Skeletal muscle tissue (tissue), 4 donors: ENCODE data around the gene NUDT15. TPM values are rescaled to one million over a fixed set of nuclear protein-coding genes. Genes with fewer than 3 reads are reported as not detected.

Experiments
- H3K27ac ChIP-seq: one replicate; pipeline ENCODE4 v1.7.0; 2013; ENCODE audit warnings: mild to moderate bottlenecking, low read depth, low read length, inconsistent platforms
- H3K27me3 ChIP-seq, 3 donors: one replicate each; pipeline ENCODE4 v1.7.0; 2013; ENCODE audit warnings: low read length in 3 of 3; ENCODE audit not compliant: control insufficient read depth in 3 of 3, insufficient read depth in 3 of 3
- H3K36me3 ChIP-seq, 3 donors: one replicate each; pipeline ENCODE4 v1.7.0; 2013; ENCODE audit warnings: low read length in 3 of 3; ENCODE audit not compliant: control insufficient read depth in 3 of 3, insufficient read depth in 3 of 3
- H3K4me1 ChIP-seq, 3 donors: one replicate each; pipeline ENCODE4 v1.7.0; 2013; ENCODE audit warnings: low read length in 3 of 3, mild to moderate bottlenecking in 3 of 3; ENCODE audit not compliant: control insufficient read depth in 3 of 3, insufficient read depth in 3 of 3
- H3K4me3 ChIP-seq, 3 donors: one replicate each; pipeline ENCODE4 v1.7.0; 2013; ENCODE audit warnings: low read length in 3 of 3
- H3K9ac ChIP-seq, 3 donors: one replicate each; pipeline ENCODE4 v1.7.0; 2013; ENCODE audit warnings: low read length in 3 of 3, mild to moderate bottlenecking in 3 of 3, moderate library complexity in 2 of 3, low read depth in 1 of 3
- H3K9me3 ChIP-seq, 3 donors: one replicate each; pipeline ENCODE4 v1.7.0; 2013; ENCODE audit warnings: low read length in 3 of 3; ENCODE audit not compliant: control insufficient read depth in 3 of 3
- total RNA-seq: library from RNA; depleted of rRNA; stranded (reverse); fragments of >200 nt; gene quantifications from one replicate; pipeline ENCODE4 v1.2.3, GENCODE V29; 2014
- donor health status: Osteomylitis.

Gene NUDT15
- total RNA-seq, 1 donor from 2014 or later: 7.3 TPM

GRCh38 chr13:48068036-48068435 lies 30.5 kb downstream of the NUDT15 start:
- Histone ChIP-seq H3K4me3 (no peak overlapping the region), H3K27ac (no peak overlapping the region), H3K36me3 (peaks cover 31 to 59% (median 46%) of the 10 kb centered on the region in 3 donors), H3K9ac (no peak overlapping the region), H3K9me3 (peaks cover 4 to 30% (median 12%) of the 10 kb centered on the region in 3 donors), H3K27me3 (no peaks in the 10 kb centered on the region), H3K4me1 (no peaks in the 10 kb centered on the region)

DNA sequence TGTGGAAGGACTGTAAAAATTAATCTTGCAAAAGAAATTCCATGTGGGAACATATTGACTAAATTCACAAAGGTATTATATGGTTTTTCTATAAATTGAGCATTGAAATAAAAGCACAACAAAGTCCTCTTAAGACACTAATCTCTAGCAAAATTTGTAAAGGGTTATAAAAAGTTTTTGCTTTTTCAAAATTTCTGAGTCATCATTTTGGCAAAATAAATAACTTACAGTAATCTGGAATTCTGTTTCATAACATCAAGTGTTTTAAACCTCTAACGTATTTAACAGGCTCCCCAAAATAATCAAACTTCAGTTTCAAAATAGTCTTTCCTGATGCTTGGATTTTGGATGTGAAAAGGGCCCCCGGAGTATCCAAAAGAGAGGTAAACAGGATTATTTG lies 31.4 kb downstream of the NUDT15 start:
- Histone ChIP-seq H3K9ac (no peak overlapping the region), H3K27me3 (no peaks in the 10 kb centered on the region), H3K27ac (no peak overlapping the region), H3K9me3 (peaks cover 4 to 30% (median 12%) of the 10 kb centered on the region in 3 donors), H3K4me3 (no peak overlapping the region), H3K4me1 (no peaks in the 10 kb centered on the region), H3K36me3 (peaks cover 37 to 67% (median 51%) of the 10 kb centered on the region in 3 donors)

DNA sequence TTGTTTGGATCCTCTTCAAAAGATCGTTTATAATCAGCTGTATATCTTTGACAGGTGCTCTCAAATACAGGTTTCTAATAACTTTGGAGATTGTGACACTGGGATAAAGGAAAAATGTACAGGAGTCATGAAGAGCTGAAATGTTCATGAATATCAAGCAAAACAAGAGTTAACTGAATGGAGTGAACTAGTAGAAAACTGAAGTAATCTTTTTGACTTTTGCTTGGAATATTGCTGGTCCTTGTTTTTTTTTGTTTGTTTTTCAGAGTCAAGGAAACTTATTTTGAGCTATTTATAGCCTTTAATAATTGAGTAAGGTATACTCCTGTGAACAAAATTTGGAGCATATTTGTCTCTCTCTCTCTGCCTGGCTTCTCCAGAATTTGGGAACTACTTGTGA lies 32.0 kb downstream of the NUDT15 start:
- Histone ChIP-seq H3K27me3 (no peaks in the 10 kb centered on the region), H3K9ac (no peak overlapping the region), H3K36me3 (peaks cover 37 to 73% (median 51%) of the 10 kb centered on the region in 3 donors), H3K9me3 (peaks cover 4 to 30% (median 12%) of the 10 kb centered on the region in 3 donors), H3K4me3 (no peak overlapping the region), H3K27ac (no peak overlapping the region), H3K4me1 (no peaks in the 10 kb centered on the region)

DNA sequence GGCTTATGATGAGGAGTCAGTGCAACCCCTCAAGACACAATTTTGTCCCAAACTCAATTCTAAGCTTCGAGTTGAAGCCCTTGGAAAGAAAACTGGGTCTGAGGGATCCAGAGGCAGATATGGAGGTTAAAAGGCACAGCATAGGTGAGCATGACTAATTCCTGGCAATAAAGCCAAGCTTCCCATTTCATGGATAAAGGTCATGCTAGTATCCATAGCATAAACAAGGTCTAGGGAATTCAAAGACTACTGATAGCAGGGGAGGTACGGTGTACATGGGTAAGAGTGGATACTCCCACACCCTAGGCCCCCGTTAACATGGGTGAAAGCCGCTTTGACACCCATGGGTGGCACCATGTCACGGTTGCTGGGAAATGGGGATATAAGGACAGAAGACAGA lies 33.4 kb downstream of the NUDT15 start:
- peaks cover 46 to 81% (median 59%) of the 10 kb centered on the region in 3 donors for H3K36me3 ChIP-seq
- peaks cover 4 to 30% (median 12%) of the 10 kb centered on the region in 3 donors for H3K9me3 ChIP-seq
- H3K27me3 ChIP-seq: no peaks in the 10 kb centered on the region
- H3K4me1 ChIP-seq: no peaks in the 10 kb centered on the region
- no peak overlapping the region for H3K4me3 ChIP-seq
- H3K9ac ChIP-seq: no peak overlapping the region
- H3K27ac ChIP-seq: no peak overlapping the region

- H3K27ac ChIP-seq: no peak overlapping the region
- peaks cover 4 to 29% (median 12%) of the 10 kb centered on the region in 3 donors for H3K9me3 ChIP-seq
- H3K4me3 ChIP-seq: no peak overlapping the region
- no peaks in the 10 kb centered on the region for H3K27me3 ChIP-seq
- H3K36me3 ChIP-seq: peaks cover 49 to 83% (median 58%) of the 10 kb centered on the region in 3 donors
- no peaks in the 10 kb centered on the region for H3K4me1 ChIP-seq
- H3K9ac ChIP-seq: no peak overlapping the region
Measured at GRCh38 chr13:48072304-48072703, 34.8 kb downstream of the NUDT15 start.

DNA sequence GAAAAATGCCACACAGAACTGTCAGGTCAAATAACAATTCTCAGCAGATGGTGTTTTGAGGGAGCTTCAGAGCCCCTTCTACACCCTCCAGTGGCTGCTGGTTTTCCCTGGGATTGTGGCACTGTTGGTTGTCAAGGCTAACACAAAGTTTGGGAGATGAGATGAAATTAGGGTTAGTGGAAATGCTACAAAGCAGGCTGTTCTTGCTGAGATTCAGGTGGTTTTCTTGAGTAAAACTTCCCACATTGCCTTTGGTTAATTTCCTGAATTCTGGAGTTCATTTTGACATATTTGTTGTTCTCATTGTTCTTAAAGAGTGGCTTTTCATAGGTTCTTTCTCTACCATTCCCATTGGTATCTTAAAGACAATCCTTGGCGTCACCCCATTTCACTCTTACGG lies 35.3 kb downstream of the NUDT15 start:
- Histone ChIP-seq H3K4me1 (no peaks in the 10 kb centered on the region), H3K9ac (no peak overlapping the region), H3K36me3 (peaks cover 48 to 82% (median 56%) of the 10 kb centered on the region in 3 donors), H3K9me3 (peaks cover 4 to 26% (median 12%) of the 10 kb centered on the region in 3 donors), H3K27me3 (no peaks in the 10 kb centered on the region), H3K4me3 (no peak overlapping the region), H3K27ac (no peak overlapping the region)

DNA sequence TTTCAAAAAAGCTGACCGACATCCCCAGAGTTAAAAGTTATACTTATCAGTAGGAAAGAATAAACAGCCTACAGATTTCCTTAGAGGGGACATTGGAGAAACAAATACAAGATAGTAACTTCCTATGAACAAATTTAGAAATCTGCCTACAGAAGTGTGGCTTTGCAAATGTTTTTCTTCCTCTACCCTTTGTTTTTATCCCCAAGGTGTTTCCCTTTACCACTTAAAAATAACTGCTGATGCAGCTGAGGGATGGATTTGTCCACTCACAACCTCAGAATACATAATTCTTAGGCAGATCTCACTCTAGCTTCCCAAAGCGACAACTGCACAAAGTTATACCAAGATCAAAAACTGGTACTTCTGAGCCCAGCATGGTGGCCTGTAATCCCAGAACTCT lies 36.5 kb downstream of the NUDT15 start:
- Histone ChIP-seq H3K9me3 (peaks cover 4 to 16% (median 10%) of the 10 kb centered on the region in 3 donors), H3K27ac (no peak overlapping the region), H3K4me1 (no peaks in the 10 kb centered on the region), H3K9ac (no peak overlapping the region), H3K27me3 (no peaks in the 10 kb centered on the region), H3K4me3 (no peak overlapping the region), H3K36me3 (peaks cover 54 to 81% (median 68%) of the 10 kb centered on the region in 3 donors)

DNA sequence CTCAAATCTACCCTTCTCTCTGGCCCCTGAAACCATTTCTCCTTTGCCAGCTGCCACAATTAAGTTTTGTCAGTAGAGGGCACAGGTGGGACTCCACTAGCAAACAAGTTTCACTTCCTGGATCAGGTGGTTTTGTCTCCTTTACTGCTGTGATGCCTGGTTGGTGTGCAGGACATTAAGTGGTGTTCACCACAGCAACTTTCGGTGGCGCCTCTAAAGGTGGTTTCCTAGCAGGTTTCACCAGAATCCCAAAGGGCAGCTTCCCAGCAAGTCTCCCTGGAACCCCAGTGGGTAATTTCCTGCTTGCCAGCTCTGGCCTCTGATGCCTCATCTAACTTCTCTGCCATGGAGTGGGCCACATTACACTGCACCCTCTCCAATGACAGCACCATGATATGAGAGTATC lies 40.7 kb downstream of the NUDT15 start:
- no peaks in the 10 kb centered on the region for H3K4me1 ChIP-seq
- no peak overlapping the region for H3K27ac ChIP-seq
- H3K4me3 ChIP-seq: no peak overlapping the region
- H3K9ac ChIP-seq: no peak overlapping the region
- peaks cover 46 to 73% (median 67%) of the 10 kb centered on the region in 3 donors for H3K36me3 ChIP-seq
- no peaks in the 10 kb centered on the region for H3K9me3 ChIP-seq
- H3K27me3 ChIP-seq: no peaks in the 10 kb centered on the region

DNA sequence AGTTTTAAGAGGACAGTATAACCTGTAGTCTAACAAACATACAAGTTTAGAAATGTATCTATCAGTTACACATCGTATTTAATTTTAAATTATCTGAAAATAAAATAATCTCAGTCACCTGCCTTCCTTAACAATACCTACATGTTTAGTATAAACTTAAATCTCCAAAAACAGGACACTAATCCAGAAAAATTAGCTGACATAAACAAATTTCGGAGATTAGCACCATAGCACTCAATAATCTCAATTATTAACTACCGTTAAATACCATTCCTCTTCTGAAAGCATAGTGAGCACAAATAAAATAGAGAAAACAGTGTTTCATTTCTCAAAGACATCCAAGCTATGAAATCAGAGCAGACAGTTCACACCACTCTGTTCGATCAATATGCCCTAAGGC lies 44.2 kb downstream of the NUDT15 start:
- no peaks in the 10 kb centered on the region for H3K4me1 ChIP-seq
- peaks cover 40 to 61% (median 60%) of the 10 kb centered on the region in 3 donors for H3K36me3 ChIP-seq

GRCh38 chr13:48086272-48086671 lies 48.7 kb downstream of the NUDT15 start:
- H3K36me3 ChIP-seq: peaks cover 10 to 26% (median 25%) of the 10 kb centered on the region in 3 donors
- no peaks in the 10 kb centered on the region for H3K9me3 ChIP-seq
- H3K27ac ChIP-seq: no peak overlapping the region
- H3K27me3 ChIP-seq: no peaks in the 10 kb centered on the region
- no peak overlapping the region for H3K9ac ChIP-seq
- peaks cover 9 to 13% (median 11%) of the 10 kb centered on the region in 3 donors for H3K4me1 ChIP-seq
- no peak overlapping the region for H3K4me3 ChIP-seq

More for the DNA sequence above, 44.2 kb downstream of the NUDT15 start:
- no peaks in the 10 kb centered on the region for H3K27me3 ChIP-seq
- H3K9me3 ChIP-seq: no peaks in the 10 kb centered on the region
- no peak overlapping the region for H3K27ac ChIP-seq
- H3K9ac ChIP-seq: no peak overlapping the region
- no peak overlapping the region for H3K4me3 ChIP-seq
